Fibroblast of skin of abdomen (primary cell): Measurements from ENCODE around the gene CAMK1D.
"Not testable (repeated sequence)": the region's sequence is repeated elsewhere in the genome, so short reads cannot be mapped to it uniquely, and the experiment has no call there.

Experiments used
- DNase-seq: peaks from one replicate; pipeline ENCODE4 v3.0.0-alpha.2; 2013

CAMK1D gene

DNA sequence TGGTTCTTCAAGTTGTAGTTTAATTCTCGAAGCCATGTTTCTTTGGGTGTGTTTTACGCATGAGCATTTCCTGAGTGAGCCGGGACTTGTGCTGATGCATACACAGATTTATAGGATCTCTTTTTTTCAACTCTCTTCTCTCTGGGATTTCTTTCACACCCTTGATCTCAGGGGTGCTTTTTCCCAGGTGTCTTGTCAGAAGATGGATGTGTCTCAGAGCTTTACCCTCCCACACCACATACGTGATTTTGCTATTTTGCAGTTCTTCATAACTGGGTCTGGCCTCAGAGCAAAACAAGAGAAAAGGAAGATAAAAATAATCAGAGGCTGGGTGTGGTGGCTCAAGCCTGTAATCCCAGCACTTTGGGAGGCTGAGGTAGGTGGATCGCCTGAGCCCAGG is 177.0 kb downstream of the CAMK1D start:
- DNase-seq: no peak

GRCh38 chr10:12529976-12530375 is 180.6 kb downstream of the CAMK1D start:
- no peak for DNase-seq

DNA sequence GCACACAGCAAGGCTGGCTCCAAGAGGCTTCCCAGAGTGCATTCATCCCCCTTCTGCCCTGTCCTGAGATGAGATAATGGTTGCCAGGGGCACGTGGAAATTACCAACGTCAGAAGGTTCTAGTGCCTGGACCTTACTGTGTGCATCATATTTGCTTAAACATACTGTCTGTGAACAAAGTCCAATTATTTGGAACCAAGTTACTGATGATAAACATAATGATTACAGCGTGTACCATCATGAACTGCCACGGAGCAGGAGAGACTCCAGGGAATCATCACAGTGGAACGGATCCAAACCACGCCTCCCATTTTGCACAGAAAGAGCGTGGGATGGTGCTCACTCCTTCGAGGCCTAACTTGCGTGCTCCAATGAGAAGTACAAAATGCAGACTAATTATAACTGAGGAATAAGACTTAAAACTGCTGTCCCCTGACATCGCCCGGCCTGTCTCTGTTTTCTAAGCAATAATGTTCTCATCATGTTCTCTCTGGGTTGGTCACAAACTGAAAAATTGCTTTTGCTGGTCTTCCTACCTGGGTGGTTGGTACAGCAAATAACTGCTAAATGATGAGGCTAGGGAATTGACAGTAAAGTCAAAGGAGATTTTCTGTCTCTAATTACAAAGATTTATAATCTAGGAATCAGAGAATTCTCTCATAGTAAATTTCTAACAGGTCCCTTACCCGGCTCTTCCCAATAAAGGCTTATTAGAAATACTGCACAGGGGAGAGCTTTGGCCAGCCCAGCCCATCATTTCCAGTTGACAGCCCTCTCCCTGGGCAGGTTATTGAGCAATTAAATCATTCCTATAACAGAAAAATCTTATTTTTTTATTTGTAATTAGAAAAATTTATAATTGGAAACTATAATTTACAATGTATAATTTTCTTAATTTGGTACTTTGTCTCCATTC is 182.2 kb downstream of the CAMK1D start:
- no peak for DNase-seq

GRCh38 chr10:12533151-12533550 is 183.8 kb downstream of the CAMK1D start:
- DNase-seq: no peak

- DNase-seq: no peak
These were observed 184.4 kb downstream of the CAMK1D start for GRCh38 chr10:12533723-12534122.

- DNase-seq: no peak
These were observed 185.5 kb downstream of the CAMK1D start for GRCh38 chr10:12534824-12535223.

- DNase-seq: no peak
These were observed 186.3 kb downstream of the CAMK1D start for GRCh38 chr10:12535656-12536055.

DNA sequence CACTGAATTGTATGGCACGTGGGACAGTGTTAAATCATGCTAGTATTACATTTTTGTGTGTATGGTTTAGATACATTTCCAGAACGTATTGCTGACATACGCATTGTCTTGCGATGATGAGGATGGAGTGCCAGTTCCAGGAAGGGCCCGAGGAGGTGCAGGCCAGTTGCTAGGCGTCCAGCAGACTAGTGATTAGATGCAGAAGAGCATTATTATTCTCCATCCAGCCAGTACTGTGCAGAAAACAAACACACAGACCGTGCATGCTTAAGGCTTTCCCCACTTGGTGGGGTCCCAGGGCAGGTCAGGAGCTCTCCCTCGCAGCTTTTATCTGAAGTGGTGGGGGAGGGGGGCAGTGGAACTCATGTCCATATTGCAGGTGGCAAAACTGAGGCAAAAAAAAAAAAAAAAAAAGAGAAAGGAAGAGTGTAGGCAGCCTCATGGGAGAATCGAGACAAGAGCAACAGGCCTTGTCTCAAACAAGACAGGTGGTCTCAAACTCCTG is 189.2 kb downstream of the CAMK1D start:
- no peak for DNase-seq

DNA sequence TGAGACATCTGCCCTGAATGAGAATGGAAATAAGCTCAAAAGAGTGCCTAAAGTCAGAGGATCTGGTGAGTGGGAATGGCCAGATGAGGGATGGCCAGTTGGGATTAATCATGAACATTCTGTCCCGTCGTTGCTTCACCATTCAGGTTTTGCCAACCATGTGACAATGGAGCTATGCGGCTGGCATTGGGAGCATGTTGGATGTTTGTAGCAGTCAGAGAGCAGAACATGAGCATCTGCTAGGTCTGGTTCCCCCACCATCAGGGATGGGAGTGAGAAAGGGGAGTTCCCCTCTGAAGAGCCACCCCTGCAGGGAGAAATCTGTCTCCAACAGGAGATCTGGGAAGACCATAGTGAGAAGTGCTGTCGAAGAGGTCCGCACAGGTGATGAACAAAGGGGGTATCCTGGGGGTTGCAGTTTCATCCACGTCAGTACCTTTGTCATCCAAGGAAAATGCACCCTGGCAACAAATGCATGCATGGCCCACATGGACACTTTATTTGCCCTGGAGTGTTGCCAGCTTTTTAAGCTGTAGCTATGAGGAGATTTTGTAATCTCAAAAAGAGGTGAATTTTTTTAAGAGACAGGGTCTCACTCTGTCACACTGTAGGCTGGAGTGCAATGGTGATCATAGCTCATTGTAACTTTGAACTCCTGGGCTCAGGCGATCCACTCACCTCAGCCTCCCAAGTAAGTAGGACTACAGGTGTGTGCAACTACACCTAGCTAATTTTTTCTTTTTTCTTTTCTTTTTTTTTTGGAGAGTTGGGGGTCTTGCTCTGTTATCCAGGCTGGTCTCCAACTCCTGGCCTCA is 190.2 kb downstream of the CAMK1D start:
- DNase-seq: no peak

GRCh38 chr10:12540341-12540781 is 191.0 kb downstream of the CAMK1D start:
- DNase-seq: peak; percentile 75

- DNase-seq: no peak
These were observed 192.2 kb downstream of the CAMK1D start for GRCh38 chr10:12541446-12542067.

DNA sequence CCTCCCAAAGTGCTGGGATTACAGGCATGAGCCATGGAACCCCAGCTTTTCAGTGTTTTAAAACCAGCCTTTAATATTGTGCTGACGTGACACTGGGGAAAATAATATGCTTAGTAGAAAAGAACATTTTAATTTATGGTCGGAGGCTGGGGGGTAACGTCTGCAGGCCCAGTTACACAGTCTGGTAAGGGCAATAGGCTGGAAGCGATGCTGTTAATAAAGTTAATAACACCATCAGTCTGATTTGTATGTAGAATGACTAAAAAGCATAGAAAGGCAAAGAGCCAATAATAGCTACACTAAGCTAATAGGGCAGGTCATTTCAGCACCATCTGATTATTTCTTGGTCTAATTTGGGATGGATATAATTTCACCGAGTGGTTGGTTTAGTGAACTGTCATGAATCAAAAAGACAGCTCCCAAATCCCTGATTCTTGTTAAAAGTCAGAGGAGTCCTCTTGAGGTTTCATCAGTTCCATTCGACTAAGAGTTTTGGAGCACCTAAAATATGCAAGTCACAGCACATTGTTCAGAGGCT is 192.9 kb downstream of the CAMK1D start:
- peak; percentile 20 for DNase-seq

- DNase-seq: no peak
These were observed 194.2 kb downstream of the CAMK1D start for GRCh38 chr10:12543589-12543988.

GRCh38 chr10:12546160-12546802 is 196.9 kb downstream of the CAMK1D start:
- DNase-seq: not testable (repeated sequence)

DNA sequence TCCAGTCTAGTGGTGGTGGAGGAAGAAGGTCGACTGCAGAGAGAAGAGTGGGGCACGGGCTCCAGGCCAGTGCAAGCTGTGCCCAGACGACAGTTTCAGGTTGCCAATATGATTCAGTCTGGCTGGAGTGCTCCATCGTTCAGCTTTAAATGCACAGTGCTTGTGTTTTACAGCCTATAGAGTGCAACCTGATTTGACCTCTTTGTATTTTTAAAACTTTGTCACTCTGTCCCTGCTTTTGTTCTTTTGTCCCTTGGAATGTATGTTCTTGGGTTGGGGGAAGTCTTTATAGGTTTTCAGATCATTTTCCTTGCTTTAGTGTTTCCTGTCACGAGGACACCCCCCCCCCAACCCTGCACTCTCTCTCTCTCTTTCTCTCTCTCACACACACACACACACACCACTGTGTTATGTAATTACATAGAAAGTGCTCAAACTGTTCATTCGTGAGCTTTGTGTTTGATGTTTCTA is 198.0 kb downstream of the CAMK1D start:
- DNase-seq: no peak

- DNase-seq: no peak
These were observed 199.9 kb downstream of the CAMK1D start for GRCh38 chr10:12549297-12549696.

DNA sequence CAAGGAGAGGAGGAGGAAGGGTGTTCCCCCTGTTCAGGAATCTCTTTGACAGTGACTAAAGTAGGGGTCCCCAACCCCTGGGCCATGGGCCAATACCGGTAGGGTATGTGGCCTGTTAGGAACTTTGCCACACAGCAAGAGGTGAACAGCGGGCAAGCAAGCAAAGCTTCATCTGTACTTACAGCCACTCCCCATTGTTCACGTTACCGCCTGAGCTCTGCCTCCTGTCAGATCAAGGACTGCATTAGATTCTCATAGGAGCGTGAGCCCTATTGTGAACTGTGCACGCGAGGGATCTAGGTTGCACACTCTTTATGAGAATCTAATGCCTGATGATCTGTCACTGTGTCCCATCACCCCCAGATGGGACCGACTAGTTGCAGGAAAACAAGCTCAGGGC is 201.6 kb downstream of the CAMK1D start:
- DNase-seq: no peak

DNA sequence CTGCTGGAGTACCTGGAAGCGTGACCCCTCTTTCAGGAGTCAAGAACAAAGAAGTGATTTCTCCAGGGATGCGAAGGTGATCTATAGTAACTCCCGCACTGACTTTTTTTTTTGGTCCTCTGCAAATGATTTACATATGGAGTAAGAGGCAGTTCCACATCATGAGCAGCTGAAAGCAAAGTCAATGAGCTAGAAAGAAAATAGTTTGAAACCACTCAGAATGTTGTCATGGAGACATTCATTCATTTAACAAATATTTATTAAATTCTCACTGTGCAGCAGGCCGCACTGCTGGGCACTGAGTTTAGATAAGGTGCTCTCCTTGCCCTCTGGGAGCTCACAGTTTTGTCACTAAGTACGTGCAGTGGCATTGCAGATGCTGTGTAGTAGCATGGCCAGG is 206.7 kb downstream of the CAMK1D start:
- DNase-seq: no peak

- no peak for DNase-seq
These were observed 210.3 kb downstream of the CAMK1D start for GRCh38 chr10:12559578-12560178.

- DNase-seq: no peak
These were observed 212.0 kb downstream of the CAMK1D start for GRCh38 chr10:12561307-12561706.

DNA sequence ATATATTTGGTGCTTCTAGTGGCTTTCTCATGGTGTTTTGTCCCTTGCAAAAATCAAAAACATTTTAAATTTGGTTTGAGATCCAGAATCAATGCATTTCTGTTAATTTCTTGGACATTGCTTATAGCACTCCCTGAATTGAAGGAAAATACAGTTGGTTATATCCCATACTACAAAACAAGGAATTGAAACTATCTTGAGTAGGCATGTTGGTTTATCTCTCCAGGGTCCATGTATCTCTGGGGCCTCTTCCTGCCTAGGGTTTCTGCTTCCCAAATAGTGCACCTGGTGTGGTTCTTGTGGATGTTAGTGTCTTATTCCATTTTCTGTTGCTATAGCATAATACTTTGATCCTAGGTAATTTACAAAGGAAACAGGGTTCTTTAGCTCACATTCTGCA is 212.4 kb downstream of the CAMK1D start:
- DNase-seq: no peak

DNA sequence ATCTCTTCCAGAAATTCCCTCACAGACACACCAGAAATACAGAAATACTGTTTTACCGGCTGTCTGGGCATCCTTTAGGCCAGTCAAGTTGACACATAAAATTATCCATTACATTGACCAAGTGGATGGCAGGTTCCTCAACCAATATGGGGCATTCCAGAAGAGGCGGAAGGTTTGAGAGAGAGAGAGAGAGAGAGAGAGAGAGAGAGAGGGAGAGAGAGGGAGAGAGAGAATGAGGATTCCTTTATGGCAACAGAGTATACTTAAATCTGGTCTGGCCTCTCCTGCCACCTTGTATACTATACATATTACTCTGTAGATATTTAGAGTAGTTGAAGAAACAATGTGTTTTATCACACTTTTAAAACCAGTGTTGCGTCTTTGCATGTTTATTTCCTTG is 214.1 kb downstream of the CAMK1D start:
- DNase-seq: no peak
